B cell (primary cell): ENCODE data around the gene HLA-DPB1.

Source experiments
- CTCF ChIP-seq: fragments of 200-600 bp; IDR thresholded peaks from one replicate; pipeline ENCODE4 v1.8.0; 2022; ENCODE audit warnings: antibody characterized with exemption, mild to moderate bottlenecking
- EZH2 ChIP-seq: IDR thresholded peaks from 2 replicates; pipeline ENCODE4 v1.6.1; 2012; ENCODE audit warnings: borderline replicate concordance, low read depth, mild to moderate bottlenecking, moderate library complexity, low read length; ENCODE audit not compliant: insufficient read depth, poor library complexity, severe bottlenecking

GRCh38 chr6:33114406-33114805 is 38.6 kb downstream of the HLA-DPB1 start:
- no peak for TF ChIP-seq CTCF
- no peak for TF ChIP-seq EZH2
